Gastrocnemius medialis (tissue), 4 donors: ENCODE data around the gene EPHA2. TPM values are rescaled to one million over a fixed set of nuclear protein-coding genes. Genes with fewer than 3 reads are reported as not detected.

Experiments used
- ATAC-seq, 2 donors: fragments of 150-250 bp; one replicate each; pipeline ENCODE4 v1.9.1; 2016
- DNase-seq, 2 donors: peaks; one replicate each; pipeline ENCODE4 v3.0.0-alpha.2; 2019
- H3K27ac ChIP-seq, 4 donors: fragments of 200-600 bp; sonication (generic); 1 replicate in 1 of 4; 2 replicates in 3 of 4; pipeline ENCODE4 v1.5.1; 2016 to 2018; ENCODE audit warnings: mild to moderate bottlenecking in 2 of 4, moderate library complexity in 1 of 4
- H3K27me3 ChIP-seq, 3 donors: fragments of 200-600 bp; sonication (generic) in 2 of 3; 1 replicate in 1 of 3; 2 replicates in 2 of 3; pipeline versions ENCODE4 v1.5.1 to v1.6.0; 2016 to 2019; ENCODE audit warnings: mild to moderate bottlenecking in 1 of 3, moderate library complexity in 1 of 3
- H3K36me3 ChIP-seq, 2 donors: fragments of 200-600 bp; sonication (generic) in 1 of 2; one replicate each; pipeline ENCODE4 v1.5.1; 2017 to 2018
- H3K4me1 ChIP-seq, 2 donors: fragments of 200-600 bp; sonication (generic) in 1 of 2; one replicate each; pipeline ENCODE4 v1.5.1; 2016 to 2017; ENCODE audit warnings: mild to moderate bottlenecking in 2 of 2
- H3K4me3 ChIP-seq, 4 donors: fragments of 200-600 bp; sonication (generic) in 3 of 4; 1 replicate in 1 of 4; 2 replicates in 3 of 4; pipeline ENCODE4 v1.5.1; 2016 to 2019; ENCODE audit warnings: mild to moderate bottlenecking in 2 of 4
- H3K9me3 ChIP-seq, 3 donors: fragments of 200-600 bp; sonication (generic) in 2 of 3; 1 replicate in 1 of 3; 2 replicates in 2 of 3; pipeline ENCODE4 v1.5.1; 2016 to 2019
- POLR2A ChIP-seq, 2 donors: fragments of 450-650 bp; IDR thresholded peaks; one replicate each; pipeline ENCODE4 v1.6.1; 2017; ENCODE audit warnings: antibody characterized with exemption in 2 of 2, mild to moderate bottlenecking in 2 of 2, moderate library complexity in 2 of 2
- in situ Hi-C, 4 donors: fragments of 200-750 bp; cut with MboI; loops; one replicate each; pipeline versions ENCODE4 v1.15.0 to v1.8.0; 2017; ENCODE audit warnings: low sequenced_read_pairs in 4 of 4
- intact Hi-C: fragments of 100-400 bp; cut with DNase I; formaldehyde crosslinking; loops from one replicate; pipeline ENCODE4 v1.15.1; 2023; ENCODE audit warnings: low total_unique reads
- total RNA-seq, 4 donors: library from RNA; depleted of rRNA; stranded (reverse); fragments of >200 nt; gene quantifications; one replicate each; pipeline versions ENCODE4 v1.1.0 to v1.2.3, GENCODE V29; 2016
- TF ChIP-seq, protein P1 (sequence below), 5 experiments: fragments of 450-650 bp in 3 of 5; fragments of 200-600 bp in 2 of 5; sonication (generic) in 2 of 5; IDR thresholded peaks in 4 of 5; conservative IDR thresholded peaks in 1 of 5; 1 replicate in 4 of 5; 2 replicates in 1 of 5; pipeline ENCODE4 v1.5.1; 2016 to 2019; ENCODE audit warnings: antibody characterized with exemption in 5 of 5, mild to moderate bottlenecking in 3 of 5, moderate library complexity in 3 of 5

EPHA2 gene
- total RNA-seq, 4 donors from 2014 or later, result 1.2 to 6.4 (median 2.9) TPM

DNA sequence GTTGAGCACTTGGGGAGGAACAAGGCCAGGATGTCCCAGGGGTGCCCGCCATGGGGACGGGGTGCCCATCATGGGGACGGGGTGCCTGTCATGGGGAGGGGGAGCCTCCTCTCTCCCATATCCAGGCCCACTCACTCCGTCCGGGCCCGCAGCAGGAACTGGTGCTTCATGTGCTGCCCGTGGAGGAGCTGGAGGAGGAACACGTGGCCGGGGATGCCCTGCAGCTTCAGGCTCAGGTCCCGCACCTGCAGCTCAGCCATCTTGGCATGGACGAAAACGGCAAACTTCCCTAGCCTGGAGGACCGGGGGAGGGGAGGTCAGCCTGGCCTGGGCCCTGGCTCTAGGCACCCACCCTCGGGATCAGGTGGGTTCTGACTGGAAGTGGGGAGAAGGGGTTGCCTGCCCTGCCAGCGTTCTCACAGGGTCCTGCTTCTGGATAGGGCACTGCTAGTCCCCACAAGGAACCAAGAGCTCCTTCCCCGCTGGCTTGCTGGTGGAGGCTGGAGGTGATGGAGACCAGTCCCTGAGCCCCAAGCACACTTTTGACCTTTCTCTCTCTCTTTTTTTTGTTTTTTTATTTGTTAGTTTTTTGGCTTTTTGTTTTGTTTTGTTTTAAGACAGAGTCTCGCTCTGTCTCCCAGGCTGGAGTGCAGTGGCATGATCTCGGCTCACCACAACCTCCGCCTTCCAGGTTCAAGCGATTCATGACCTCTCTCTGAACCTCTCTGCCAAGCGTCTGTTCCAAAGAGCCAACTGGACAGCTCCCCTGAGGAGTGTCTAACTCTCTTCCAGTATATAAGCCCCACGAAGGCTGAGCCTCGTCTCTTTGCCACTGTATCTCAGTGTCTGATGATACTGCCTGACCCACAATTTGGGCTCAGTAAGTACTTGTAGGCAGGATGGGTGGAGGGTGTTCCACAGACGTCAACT is 46.7 kb upstream of the EPHA2 start:
- Histone ChIP-seq H3K27ac (no peak overlapping the region), H3K9me3 (no peaks in the 10 kb centered on the region), H3K27me3 (peaks cover 3 to 8% (median 6%) of the 10 kb centered on the region in 3 donors), H3K4me1 (peaks cover 4 to 6% of the 10 kb centered on the region in 2 donors), H3K36me3 (no peaks in the 10 kb centered on the region), H3K4me3 (no peak overlapping the region)
- in situ Hi-C loops (no loop called here), intact Hi-C loops (no loop called here)
- DNase-seq (no peak), ATAC-seq (no peak)
- no peak for TF ChIP-seq POLR2A (IDR thresholded peaks at IDR 0.05)
- TF ChIP-seq, protein P1, sequence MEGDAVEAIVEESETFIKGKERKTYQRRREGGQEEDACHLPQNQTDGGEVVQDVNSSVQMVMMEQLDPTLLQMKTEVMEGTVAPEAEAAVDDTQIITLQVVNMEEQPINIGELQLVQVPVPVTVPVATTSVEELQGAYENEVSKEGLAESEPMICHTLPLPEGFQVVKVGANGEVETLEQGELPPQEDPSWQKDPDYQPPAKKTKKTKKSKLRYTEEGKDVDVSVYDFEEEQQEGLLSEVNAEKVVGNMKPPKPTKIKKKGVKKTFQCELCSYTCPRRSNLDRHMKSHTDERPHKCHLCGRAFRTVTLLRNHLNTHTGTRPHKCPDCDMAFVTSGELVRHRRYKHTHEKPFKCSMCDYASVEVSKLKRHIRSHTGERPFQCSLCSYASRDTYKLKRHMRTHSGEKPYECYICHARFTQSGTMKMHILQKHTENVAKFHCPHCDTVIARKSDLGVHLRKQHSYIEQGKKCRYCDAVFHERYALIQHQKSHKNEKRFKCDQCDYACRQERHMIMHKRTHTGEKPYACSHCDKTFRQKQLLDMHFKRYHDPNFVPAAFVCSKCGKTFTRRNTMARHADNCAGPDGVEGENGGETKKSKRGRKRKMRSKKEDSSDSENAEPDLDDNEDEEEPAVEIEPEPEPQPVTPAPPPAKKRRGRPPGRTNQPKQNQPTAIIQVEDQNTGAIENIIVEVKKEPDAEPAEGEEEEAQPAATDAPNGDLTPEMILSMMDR (IDR thresholded peaks at IDR 0.05 in 4 of 5, conservative IDR thresholded peaks at IDR 0.05 in 1 of 5), result no peak

DNA sequence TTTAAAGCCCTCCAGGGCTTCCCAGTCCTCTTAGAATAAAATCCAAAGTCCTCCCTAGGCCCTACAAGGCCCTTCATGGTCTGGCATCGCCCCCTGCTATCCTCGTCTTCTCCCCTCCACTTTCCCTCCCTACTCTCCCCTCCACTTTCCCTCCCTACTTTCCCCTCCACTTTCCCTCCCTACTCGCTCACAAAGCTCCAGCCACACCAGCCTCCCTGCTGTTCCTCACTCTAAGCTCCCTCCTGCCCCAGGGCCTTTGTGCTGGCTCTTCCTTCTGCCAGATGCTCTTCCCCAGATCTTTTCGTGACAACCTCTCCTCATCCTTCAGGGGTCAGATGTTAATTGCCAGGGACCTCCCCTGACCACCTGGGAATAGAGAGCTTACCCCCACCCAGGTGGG is 43.8 kb upstream of the EPHA2 start:
- H3K4me1 ChIP-seq, result no peaks in the 10 kb centered on the region
- in situ Hi-C loops (no loop called here), intact Hi-C loops (no loop called here)
- DNase-seq (no peak), ATAC-seq (no peak)
- no peaks in the 10 kb centered on the region for H3K27me3 ChIP-seq
- no peak overlapping the region for H3K4me3 ChIP-seq
- no peaks in the 10 kb centered on the region for H3K36me3 ChIP-seq
- no peak for TF ChIP-seq POLR2A (IDR thresholded peaks at IDR 0.05)
- TF ChIP-seq, protein P1 (IDR thresholded peaks at IDR 0.05 in 4 of 5, conservative IDR thresholded peaks at IDR 0.05 in 1 of 5), result no peak
- H3K9me3 ChIP-seq, result no peaks in the 10 kb centered on the region
- no peak overlapping the region for H3K27ac ChIP-seq

DNA sequence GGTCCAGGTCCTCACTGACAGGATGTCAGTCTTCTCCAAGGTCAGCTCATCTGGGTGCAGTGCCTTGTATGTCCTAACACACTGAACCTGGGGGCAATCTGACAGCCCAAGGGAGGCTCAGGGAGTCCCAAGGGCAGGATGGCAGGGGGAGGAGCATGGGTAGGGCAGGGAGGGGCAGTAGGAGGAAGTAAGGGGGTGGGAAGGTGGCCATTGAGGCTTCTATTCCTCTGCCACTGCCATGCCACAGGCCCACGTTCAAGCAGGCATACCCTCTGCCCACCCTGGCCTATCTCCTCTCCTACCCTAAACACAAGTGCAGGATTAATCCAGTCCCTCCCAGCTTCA is 43.3 kb upstream of the EPHA2 start:
- Histone ChIP-seq H3K4me1 (no peaks in the 10 kb centered on the region), H3K9me3 (no peaks in the 10 kb centered on the region), H3K36me3 (no peaks in the 10 kb centered on the region), H3K27me3 (no peaks in the 10 kb centered on the region), H3K4me3 (no peak overlapping the region), H3K27ac (no peak overlapping the region)
- in situ Hi-C loops (no loop called here), intact Hi-C loops (no loop called here)
- DNase-seq (no peak), ATAC-seq (no peak)
- TF ChIP-seq, protein P1 (IDR thresholded peaks at IDR 0.05 in 4 of 5, conservative IDR thresholded peaks at IDR 0.05 in 1 of 5), result no peak
- TF ChIP-seq POLR2A (IDR thresholded peaks at IDR 0.05), result no peak

DNA sequence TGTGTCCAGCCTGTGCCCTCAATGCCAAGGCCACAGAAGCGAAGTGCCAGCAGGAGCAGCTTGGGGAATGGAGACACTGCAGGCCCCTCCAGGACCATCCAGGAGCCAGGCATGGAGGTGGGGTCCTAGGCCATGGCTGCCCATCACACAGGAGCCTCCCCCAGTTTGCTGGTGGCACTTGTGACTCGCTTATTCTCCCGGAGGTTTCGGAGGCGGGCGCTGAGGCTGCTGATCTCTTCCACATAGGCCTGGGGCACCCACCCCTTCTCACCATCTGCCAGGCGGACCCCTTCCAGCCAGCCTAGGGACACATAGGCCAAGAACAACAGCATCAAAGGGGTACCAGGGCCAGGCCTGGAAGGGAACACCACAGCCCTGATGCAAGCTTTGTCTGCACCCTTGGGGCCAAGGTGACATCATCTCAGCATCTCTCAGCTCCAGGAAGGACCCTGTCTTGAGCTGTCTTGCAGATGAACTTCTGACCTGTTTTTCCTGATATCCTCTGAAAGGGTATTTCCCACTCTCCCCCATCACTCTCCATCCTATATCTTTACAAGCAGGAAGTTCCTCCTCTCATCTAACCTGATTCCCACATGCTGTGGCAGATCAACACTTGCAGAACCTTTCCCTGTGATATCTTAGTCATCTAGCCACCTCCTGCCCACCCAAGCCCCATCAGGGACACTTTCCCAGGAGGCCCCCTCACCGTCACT is 42.7 kb upstream of the EPHA2 start:
- TF ChIP-seq POLR2A (IDR thresholded peaks at IDR 0.05), result no peak
- TF ChIP-seq, protein P1 (IDR thresholded peaks at IDR 0.05 in 4 of 5, conservative IDR thresholded peaks at IDR 0.05 in 1 of 5), result no peak
- Histone ChIP-seq H3K4me3 (no peak overlapping the region), H3K4me1 (no peaks in the 10 kb centered on the region), H3K27ac (no peak overlapping the region), H3K36me3 (no peaks in the 10 kb centered on the region), H3K9me3 (no peaks in the 10 kb centered on the region), H3K27me3 (no peaks in the 10 kb centered on the region)
- DNase-seq (no peak), ATAC-seq (no peak)
- in situ Hi-C loops (no loop called here), intact Hi-C loops (no loop called here)
